Measurements from ENCODE around the gene OR51A2.
"Not testable (repeated sequence)": the region's sequence is repeated elsewhere in the genome, so short reads cannot be mapped to it uniquely, and the experiment has no call there.

Gene OR51A2

GRCh38 chr11:4955613-4956012 lies at the start of gene OR51A2:
Gene OR51A2, minus strand, starts transcription at chr11:4955713. Its CDS starts 0 bp downstream, at chr11:4955713.
- in situ Hi-C loops (cut with HindIII; ENCODE audit: low sequenced_read_pairs) = not testable (repeated sequence)

GRCh38 chr11:5004424-5005274 lies 49.1 kb upstream of the OR51A2 start:
- in situ Hi-C loops (cut with HindIII; ENCODE audit: low sequenced_read_pairs) = no loop called here

DNA sequence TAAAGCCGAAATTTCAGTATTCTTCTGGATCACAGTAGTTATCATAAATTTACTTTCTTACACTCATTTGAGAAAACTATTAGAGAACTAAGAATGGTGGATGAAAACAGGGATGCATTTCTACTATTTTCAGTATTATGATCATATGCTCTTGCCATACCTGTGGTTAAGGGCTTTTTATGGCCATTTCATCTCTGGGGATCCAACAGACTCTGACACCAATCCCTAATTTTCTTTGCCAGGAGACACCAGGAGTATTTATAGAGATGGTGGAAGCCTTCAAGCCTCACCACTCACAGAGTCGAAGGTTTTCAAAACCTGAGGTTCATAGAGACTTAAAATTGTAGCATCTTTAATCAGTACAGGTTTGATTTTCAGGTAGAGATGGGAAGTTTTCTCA lies 39.0 kb upstream of the OR51A2 start, which contains the start of gene OR51L1:
TSS of gene OR51L1 (plus strand) at position 301 of the 400 bp plus-strand sequence. CDS start 4,132 bp downstream, outside the sequence.
- in situ Hi-C loops (cut with HindIII; ENCODE audit: low sequenced_read_pairs) = no loop called here

DNA sequence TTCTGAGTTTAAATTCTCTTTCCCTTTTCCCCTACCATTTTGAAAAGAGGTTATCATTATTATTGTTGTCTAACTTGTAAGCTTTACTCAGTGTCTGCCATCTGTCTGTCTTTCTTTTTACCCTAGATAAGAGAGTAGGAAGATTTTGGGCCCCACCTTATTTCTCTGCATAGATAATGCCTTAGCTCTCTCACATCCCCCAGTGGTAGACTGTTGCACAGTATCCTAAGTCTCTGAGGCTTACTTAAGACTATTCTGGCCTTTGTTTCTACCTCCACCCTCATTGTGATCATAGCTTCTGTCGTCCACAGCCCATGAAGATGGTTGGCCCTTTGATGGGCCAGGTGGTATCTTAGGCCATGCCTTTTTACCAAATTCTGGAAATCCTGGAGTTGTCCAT lies 35.5 kb upstream of the OR51A2 start:
- in situ Hi-C loops (cut with HindIII; ENCODE audit: low sequenced_read_pairs) = no loop called here

DNA sequence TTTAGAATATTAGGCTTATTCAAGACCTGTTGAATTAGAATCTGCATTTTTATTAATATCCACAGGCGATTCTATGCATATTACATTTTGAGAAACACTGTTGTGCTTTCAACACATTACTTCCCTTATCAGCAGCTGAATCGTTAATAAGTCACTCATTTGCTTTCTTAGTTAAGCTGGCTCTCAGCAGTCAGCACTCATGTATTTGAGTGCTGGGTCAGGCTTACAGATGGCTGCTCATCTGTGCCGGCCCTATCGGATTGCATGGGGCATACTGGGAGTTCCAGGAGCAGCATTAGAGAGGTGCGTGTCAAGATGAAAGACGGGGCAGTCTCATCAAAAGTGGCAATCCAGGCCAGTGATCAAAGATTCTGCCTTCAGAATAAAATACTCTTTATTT lies 28.3 kb upstream of the OR51A2 start:
- in situ Hi-C loops (cut with HindIII; ENCODE audit: low sequenced_read_pairs) = no loop called here

GRCh38 chr11:4982678-4983077 lies 27.2 kb upstream of the OR51A2 start:
- in situ Hi-C loops (cut with HindIII; ENCODE audit: low sequenced_read_pairs) = no loop called here

- in situ Hi-C loops (cut with HindIII; ENCODE audit: low sequenced_read_pairs) = no loop called here
Observed at GRCh38 chr11:4979036-4979435, 23.5 kb upstream of the OR51A2 start.

DNA sequence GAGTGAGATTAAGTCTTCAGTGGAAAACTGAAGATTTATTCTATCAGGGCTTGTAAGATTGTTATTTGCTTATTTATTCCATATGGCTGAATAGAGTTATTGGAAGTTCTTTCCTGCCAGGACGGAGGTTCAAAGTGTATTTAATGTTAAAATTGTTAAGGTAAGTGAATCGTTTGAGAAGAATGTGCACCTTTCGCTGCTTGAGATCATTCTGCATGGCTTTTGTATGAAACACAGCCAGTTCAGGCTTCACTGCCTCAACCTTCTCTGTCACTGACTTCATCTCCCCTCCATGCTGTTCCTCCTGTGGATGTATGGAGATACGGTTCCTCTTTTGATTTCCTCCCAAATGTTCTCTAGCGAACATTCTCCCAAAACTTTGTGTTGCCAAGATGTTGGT lies 19.9 kb upstream of the OR51A2 start:
- in situ Hi-C loops (cut with HindIII; ENCODE audit: low sequenced_read_pairs) = no loop called here

DNA sequence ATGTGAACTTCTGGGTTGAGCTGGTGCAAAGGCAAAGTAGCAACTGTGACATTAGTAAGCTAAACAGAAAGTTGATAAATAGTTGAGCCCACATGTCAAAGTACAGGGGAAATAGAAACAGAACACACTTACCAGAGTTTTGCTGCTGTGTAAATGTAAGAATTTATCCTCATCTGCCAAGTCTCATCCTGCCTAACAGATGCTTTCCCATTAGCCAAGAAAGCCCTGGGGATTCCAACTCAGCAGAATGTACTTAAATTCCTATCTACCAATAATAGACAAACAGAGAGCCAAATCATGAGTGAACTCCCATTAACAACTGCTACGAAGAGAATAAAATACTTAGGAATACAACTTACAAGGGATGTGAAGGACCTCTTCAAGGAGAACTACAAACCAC lies 7.3 kb upstream of the OR51A2 start:
- in situ Hi-C loops (cut with HindIII; ENCODE audit: low sequenced_read_pairs) = no loop called here

DNA sequence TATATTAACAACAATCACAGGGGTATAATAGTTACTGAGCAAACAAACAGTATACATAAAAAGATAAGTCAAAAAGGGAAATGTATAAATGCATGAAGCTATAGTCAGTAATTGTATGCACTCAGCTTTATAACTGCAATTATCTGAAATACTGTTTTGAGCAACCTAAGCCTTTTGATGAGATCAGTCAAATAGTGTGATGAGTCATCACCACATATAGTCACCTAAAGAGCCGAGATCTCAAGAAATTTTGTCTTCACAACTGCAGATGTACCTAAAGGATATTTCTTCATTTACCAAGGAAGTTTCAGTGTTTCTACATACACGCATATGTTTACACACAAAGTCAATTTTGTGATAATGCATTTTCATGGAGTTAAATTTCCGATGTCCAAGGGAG lies 5.4 kb upstream of the OR51A2 start:
- in situ Hi-C loops (cut with HindIII; ENCODE audit: low sequenced_read_pairs) = no loop called here

DNA sequence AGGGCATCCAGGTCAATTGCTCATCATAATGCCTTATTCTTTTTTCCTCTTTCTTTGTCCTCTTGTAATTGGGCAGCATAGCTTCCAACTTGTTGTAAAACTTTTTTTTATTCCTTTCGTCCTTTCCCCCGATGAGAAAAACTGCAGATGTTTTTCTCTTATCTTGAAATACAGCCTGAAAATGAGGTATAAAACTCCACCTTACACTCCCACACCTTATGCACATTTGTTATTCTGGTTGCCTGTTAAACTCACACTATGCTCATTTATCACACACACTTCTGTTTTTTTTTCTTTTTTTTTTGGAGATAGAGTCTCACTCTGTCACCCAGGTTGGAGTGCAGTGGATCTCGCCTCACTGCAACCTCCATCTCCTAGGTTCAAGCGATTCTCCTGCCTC lies 1.9 kb upstream of the OR51A2 start:
- in situ Hi-C loops (cut with HindIII; ENCODE audit: low sequenced_read_pairs) = no loop called here

GRCh38 chr11:4947505-4947904 lies 8.0 kb downstream of the OR51A2 start, which contains the start of gene OR51A4:
Gene OR51A4, minus strand, starts transcription at chr11:4947605. Its CDS starts 505 bp downstream, at chr11:4947100.
- in situ Hi-C loops (cut with HindIII; ENCODE audit: low sequenced_read_pairs) = no loop called here

DNA sequence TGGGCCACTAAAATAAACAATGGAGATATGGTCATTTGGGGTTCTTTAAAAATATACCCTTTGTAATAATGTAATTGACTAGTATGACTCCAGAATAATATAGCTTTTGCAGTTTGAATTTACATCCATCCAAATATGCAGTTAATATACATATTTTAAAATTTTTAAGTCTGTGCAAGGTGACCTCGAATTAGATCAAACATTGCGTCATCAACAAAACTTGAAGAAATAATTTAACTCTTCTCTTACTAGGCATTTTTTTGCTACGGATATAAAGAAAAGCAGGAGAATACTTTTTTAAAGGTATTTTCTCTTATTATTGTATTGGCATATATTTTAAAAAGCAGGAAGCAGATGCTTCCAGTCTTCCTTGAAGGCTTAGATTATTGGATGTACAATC lies 18.8 kb downstream of the OR51A2 start:
- in situ Hi-C loops (cut with HindIII; ENCODE audit: low sequenced_read_pairs) = no loop called here

GRCh38 chr11:4932751-4933150 lies 22.8 kb downstream of the OR51A2 start:
- in situ Hi-C loops (cut with HindIII; ENCODE audit: low sequenced_read_pairs) = no loop called here

GRCh38 chr11:4926608-4927007 lies 28.9 kb downstream of the OR51A2 start:
- in situ Hi-C loops (cut with HindIII; ENCODE audit: low sequenced_read_pairs) = no loop called here

DNA sequence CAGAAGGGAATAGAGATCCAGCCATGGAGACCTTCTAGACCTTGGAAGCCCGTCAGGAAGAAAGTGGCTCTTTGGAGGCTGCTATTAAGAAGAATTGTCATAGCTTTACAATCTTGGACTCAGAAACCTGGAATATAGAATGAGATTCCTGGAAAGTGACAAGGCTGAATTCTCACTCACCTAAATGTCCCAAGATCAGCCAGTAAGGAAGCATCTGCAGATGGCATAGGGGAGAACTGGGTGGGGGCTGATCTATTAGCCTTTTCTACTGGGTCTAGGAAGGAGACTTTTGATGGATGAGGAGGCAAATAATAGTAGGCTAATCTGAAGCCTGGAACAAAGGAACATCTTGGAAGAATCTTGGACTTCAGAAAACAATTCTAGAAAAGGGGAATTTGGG lies 31.3 kb downstream of the OR51A2 start, which contains the start of gene OR51G1:
TSS of gene OR51G1 (minus strand) at position 101 of the 400 bp plus-strand sequence. CDS start at position 101, 0 bp downstream.
- in situ Hi-C loops (cut with HindIII; ENCODE audit: low sequenced_read_pairs) = no loop called here

DNA sequence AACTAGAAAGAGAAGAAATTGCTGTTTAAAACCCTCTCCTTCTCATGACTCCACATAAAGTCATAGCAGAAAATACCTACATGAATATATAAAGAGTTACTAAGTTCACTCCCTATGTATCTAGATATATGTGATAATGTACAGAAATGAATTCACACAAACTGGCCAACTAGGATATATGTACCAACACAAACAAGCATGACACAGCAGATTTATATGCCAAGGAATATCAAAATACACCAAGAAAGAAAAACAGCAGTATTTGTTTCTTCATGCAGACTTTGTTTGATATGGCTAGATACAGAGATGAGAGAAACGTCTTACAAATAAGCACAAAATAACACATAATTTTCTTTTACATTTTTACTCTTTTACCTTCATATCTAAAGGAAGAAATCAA lies 33.2 kb downstream of the OR51A2 start:
- in situ Hi-C loops (cut with HindIII; ENCODE audit: low sequenced_read_pairs) = no loop called here

GRCh38 chr11:4921796-4922195 lies 33.7 kb downstream of the OR51A2 start:
- in situ Hi-C loops (cut with HindIII; ENCODE audit: low sequenced_read_pairs) = no loop called here

GRCh38 chr11:4919250-4919649 lies 36.3 kb downstream of the OR51A2 start, which contains the start of gene OR51G2:
Gene OR51G2, minus strand, starts transcription at chr11:4919350. Its CDS starts 3,687 bp downstream, at chr11:4915663.
- in situ Hi-C loops (cut with HindIII; ENCODE audit: low sequenced_read_pairs) = no loop called here

DNA sequence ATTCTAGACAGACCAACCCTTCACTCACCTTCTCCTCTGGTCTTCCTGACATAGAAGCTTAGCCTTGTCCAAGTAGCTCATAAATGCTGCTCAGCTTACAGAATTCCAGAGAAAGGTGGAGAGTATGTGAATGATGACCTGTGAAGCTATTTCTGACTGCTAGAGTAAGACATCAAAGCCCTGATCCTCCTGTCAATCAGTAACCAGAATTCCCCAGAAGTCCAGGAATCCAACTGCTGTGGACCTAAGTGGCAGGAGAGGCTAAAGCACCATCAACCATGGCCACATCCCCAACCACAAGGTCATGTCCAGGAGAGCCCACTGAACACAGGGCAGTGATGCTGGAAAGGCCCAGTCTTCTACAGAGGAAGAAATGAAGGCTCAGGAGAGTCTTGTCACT lies 38.9 kb downstream of the OR51A2 start:
- in situ Hi-C loops (cut with HindIII; ENCODE audit: low sequenced_read_pairs) = no loop called here

All from endothelial cell of hepatic sinusoid (primary cell).